Cortex of kidney (tissue), 1 donor: ENCODE data around the gene FBXW11.

ENCODE experiments used
- DNase-seq: peaks from one replicate; lab custom pipeline; 2025; lab: John Stamatoyannopoulos, UW

Gene FBXW11

GRCh38 chr5:172015346-172015745, 8.9 kb upstream of the FBXW11 start:
- no peak for DNase-seq

DNA sequence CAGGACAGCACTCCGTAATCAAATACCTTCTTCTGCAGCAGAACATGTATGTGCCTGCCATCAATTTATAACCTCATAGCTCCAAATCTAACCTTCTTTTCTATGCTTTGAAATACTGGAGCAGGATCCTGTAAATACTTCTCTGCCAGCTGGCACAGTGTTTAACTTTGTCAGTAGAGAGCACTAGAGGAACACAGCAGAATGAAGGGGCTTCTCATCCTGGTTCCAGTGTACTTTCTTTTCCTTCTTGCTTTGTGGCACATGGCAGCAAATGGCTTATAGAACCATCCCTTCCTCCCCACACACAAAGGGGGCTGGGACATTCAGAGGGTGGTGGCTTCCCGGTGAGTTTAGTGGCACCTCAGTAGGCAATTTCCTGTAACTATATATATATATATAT, 3.8 kb upstream of the FBXW11 start:
- DNase-seq, result no peak

DNA sequence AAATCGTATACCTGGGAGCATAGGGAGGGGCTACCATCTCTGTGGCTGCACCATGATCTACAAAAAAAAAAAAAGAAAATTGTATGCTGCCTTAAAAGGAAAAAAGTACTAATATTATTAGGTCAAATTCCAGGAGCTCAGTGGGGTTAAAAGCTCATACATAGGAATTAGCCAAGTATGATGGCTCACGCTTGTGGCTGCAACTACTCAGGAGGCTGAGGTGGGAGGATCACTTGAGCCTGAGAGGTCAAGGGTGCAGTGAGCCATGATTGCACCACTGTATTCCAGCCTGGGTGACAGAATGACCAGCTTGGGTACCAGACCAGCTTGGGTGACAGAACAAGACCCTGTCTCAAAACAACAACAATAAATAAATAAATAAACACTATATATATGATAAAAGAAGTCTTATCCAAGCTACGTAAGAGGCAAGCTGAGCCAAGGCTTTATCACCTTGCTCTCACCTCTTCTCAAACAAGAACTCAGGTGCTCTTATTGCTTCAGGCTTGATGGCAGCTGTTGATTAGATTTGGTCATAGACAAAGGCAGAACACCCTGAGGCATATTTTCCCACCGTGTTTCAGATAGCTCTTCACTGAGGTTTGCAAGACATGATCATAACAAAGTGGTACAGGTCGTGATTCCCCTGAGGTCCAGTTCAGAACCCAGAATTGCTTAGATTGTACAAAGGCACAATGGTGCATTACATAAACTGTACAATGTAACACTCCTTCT, 3.3 kb upstream of the FBXW11 start:
- no peak for DNase-seq

DNA sequence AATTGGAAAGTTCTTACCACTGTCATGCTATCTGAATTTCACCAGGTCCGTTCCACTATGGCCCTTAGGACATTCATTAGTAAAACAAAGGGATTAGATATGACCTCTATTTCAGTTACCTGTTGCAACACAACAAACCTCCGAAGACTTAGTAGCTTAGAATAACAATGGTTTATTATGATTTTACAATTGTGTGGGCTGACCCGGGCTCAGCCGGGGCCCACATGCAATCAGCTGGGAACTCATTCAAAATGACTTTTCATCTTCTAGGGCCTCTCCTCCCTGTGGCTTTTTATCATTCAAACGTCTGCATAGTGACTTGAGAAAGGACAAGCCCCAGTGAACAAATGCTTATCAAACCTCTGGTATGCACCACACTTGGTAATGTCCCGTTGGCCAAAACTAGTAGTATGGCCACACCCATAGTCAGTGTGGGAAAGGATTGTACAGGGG, 2.3 kb upstream of the FBXW11 start:
- DNase-seq, result no peak

GRCh38 chr5:172008111-172008455, 1.6 kb upstream of the FBXW11 start:
- no peak for DNase-seq

GRCh38 chr5:172007175-172008110, 1.0 kb upstream of the FBXW11 start:
- DNase-seq, result no peak

DNA sequence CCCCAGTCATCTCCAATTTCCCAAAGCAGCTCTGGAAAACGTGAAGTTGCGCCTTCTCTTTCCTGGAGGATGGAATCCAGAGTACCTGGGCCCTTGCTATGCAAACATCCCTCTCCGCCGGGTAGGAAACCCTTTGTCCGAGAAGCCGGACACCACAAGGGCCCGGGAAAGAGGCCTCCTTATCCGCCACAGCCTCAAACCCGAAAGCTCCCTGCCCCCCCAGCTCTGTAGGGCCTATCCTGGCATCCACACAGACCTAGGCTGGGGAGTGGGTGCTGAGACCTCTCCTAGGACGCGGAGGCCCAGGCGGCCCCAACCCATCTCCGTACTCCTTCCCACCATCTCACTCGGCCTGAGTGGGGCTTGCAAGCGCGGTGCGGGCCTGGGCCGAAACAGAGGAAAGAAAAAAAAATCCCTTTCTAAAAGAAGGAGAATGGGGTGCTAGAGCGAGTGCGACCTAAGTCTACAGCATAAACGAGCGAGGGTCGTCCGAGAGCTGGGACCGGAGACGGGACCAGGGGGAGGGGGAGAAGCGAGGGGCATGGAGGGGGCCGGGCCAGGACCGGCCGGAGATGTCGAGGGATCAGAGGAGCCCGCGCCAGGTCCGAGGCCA, 624 bp downstream of the FBXW11 start:
- no peak for DNase-seq

- no peak for DNase-seq
These were observed 1.6 kb downstream of the FBXW11 start for GRCh38 chr5:172004824-172005237.

- no peak for DNase-seq
These were observed 2.7 kb downstream of the FBXW11 start for GRCh38 chr5:172003746-172004145.

DNA sequence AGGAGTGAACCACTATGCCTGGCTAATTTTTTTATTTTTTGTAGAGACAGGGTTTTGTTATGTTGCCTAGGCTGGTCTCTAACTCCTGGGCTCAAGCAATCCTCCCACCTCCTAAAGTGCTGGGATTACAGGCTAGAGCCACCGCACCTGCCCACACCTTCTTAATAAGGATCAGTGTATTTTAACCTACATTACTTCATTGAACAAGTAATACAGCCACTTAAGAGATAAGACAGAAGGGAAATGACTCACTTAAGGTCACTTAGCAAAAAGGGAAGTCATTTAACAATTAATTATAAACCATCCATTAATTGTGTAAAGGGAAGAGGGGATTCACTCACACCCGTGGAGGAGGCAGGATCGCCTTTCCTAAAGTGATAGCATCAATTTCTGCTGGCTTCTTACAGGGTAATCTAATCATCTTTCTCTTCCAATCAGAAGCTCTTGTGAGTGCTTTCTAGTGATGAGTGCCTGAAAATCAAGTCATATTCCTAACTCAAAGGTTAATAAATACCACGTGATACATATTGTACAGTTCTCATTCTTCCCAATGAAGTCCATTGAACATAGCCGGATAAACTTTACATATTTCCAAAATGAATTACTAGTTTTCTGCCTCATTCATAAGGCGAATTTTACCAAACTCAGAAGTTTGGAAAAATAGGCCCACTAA, 3.5 kb downstream of the FBXW11 start:
- no peak for DNase-seq

DNA sequence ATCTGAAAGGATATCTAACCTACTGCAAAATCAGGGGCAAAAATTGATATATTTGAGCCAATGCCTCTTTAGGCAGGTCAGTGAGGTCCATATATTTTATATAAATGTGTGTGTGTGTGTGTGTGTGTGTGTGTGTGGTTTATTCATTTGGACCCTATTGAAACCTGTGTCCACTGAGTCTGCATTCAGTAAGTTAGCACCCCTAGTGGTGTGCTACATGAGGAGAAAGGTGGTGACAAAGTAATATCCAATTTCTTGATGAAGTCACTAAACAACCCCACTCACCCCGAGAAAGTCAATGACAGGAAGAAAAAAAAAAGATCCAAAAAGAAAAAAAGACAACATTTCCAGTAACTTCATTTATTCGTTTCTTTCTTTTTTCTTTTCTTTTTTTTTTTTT, 4.1 kb downstream of the FBXW11 start:
- no peak for DNase-seq

DNA sequence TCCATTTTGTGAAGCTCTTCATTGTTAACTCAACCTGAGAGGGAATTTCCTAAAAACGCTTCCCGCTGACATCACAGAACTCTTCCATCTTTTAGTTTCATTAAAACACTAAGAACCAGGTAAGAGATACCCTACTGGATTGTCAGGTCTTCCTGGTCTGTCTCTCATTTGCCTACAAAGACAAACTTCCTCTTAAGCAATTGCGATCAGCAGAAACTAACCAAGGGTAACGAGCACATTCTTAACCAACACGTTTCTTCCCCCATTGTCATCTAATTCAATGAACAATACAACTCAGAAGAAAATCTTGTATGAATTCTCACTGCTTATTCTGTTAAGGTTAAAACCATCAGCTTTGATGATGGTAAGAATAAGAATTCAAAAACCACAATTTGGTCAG, 6.6 kb downstream of the FBXW11 start:
- no peak for DNase-seq

DNA sequence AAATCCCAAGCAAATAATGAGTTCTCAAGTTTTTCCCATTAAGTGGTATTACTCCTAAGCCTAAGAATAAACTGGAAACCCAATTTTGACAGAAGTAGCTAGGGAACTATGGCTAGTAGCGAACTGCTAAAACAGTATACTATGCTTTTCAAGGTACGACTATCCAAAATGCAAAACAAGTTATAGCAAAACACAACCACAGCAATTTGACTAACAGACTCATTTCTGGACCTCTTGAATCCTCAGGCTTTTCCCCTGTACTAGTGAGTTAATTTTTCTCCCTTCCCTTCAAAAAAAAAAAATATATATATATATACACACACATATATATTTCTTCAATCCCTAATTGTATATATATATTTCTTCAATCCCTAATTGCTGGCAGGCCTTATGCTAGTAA, 7.3 kb downstream of the FBXW11 start:
- DNase-seq, result no peak

DNA sequence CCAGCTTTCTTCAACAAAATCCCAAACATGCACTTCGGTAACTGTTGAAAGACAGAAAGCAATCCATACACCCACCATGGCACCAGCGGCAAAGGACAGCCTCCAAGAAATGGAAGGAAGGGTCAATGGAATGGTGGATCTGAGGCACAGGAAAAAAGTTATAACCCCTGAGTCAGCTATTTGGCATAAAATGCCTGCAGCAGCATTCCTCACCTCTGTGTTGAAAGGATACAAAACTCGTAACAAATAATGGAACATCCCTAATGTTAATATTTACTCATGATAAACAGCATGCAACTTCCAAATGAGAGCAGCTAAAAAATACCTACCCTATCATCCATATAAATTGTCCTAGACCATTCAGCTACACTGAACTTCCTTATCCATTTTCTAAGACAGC, 9.4 kb downstream of the FBXW11 start:
- no peak for DNase-seq

DNA sequence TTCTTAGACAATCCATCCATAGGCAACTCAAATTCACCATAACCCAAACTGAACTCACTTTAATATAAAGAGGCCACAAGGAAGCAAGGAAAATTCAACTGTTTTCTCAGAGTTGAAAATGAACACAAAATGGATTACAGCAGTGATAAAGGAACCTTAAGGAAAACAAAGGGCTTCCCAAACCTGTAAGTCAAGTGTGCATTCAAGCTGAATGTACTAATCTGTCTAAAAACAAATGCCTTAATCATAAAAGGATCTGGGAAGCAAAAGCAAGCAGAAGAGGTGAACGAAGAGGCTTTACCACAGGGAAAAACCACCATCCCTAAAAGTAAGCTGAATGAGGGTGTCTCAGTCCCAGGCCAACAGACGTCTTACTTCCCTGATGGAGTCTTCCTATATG, 13.6 kb downstream of the FBXW11 start:
- DNase-seq, result no peak

- DNase-seq, result no peak
These were observed 14.1 kb downstream of the FBXW11 start for GRCh38 chr5:171992305-171992704.

GRCh38 chr5:171990713-171991015, 15.8 kb downstream of the FBXW11 start:
- DNase-seq, result no peak

DNA sequence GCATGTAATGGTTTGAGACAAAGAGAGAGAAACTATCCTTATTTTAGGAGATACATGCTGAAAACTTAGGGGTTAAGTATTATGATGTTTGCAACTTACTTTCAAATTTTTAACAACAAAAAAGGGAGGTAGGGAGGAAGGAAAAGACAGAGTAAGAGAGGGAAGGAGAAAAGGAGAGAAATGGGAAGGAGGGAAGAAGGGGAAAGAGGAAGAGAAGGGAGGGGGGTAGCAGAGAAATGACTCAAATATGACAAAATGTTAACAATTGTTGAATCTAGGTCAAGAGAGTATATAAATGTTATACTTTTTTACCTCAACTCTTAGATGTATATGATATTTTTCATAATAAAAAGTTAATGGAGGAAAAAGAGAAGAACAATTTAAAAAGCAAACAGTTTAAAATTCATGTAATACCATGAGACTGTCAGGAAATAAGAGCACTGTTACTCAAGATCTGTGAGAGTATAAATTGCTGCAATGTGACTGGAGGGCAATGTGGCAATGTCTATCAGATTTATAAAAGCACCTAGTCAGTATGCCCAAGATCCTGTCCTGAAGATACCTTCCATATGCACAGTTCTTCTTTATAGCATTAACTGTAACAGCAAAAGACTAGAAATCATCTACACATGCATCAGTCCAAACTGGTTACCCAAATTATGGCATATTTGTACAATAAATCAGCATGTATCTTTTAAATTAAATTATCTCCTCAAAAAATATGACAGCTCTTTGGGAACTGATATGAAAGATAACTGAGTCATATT, 16.3 kb downstream of the FBXW11 start:
- DNase-seq, result no peak

- no peak for DNase-seq
These were observed 17.2 kb downstream of the FBXW11 start for GRCh38 chr5:171989276-171989675.

DNA sequence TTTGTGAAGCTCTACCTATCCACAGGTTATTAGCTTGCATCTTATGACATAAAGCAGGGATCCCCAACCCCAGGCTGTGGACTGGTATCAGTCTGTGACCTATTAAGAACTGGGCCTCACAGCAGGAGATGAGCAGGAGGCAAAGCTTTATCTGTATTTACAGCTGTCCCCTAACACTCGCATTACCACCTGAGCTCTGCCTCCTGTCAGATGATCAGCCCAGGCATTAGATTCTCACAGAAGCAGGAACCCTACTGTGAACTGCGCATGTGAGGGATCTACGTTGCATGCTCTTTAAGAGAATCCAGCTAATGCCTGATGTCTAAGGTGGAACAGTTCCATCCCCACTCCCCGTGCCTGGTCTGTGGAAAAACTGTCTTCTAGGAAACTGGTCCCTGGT, 19.7 kb downstream of the FBXW11 start:
- no peak for DNase-seq

- no peak for DNase-seq
These were observed 21.6 kb downstream of the FBXW11 start for GRCh38 chr5:171984748-171985419.
